ENCODE measurements around the gene CCRL2. TPM values are rescaled to one million over a fixed set of nuclear protein-coding genes. Genes with fewer than 3 reads are reported as not detected.

The CCRL2 gene
- total and polyA plus RNA-seq, 2 of the 4 experiments (the other 2 are of a cell fraction): 0.29 to 0.36 TPM

DNA sequence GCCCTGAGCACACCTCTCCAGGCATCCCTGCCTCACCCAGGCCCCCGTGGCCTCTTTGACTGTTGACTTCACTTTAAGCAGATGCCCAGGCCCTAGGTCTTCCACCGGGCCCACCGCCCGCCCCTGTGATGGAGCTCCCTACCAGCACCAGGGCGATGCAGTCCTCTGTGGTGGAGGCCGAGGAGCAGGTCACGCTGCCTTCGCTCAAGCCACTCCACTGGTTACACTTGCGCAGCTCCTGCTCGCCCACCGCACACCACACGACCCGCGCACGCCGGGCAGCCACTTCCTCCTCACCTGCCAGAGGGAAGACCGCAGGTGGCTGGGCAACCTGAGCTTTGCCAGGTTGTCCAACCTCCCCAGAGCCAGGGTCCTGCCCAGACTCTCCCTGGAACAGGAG lies 41.7 kb downstream of the CCRL2 start:
- Histone ChIP-seq H2AK5ac (ENCODE audit: low read depth, low read length) (no peak overlapping the region), H4K5ac (ENCODE audit: low read depth, low read length) (no peak overlapping the region), H3K4me2 (ENCODE audit: low read depth, low read length) (no peak overlapping the region), H3K4me3 (ENCODE audit: insufficient read depth, low read depth, low read length) (no peak overlapping the region), H4K91ac (ENCODE audit: insufficient read depth, low read depth, low read length) (no peak overlapping the region), H2BK5ac (ENCODE audit: low read depth, low read length, poor library complexity, severe bottlenecking) (no peak overlapping the region), H4K8ac (ENCODE audit: low read depth in 2 of 2, low read length in 2 of 2) (no peak overlapping the region), H2AFZ (replicated peaks; ENCODE audit: low read length, poor library complexity) (no peak overlapping the region), H2AK9ac (replicated peaks; ENCODE audit: low read depth, low read length, poor library complexity) (no peak overlapping the region), H4K20me1 (ENCODE audit: insufficient read depth, low read length) (no peaks in the 10 kb centered on the region), H3K9ac (ENCODE audit: low read depth, low read length) (no peak overlapping the region), H3K9me3 (ENCODE audit: control insufficient read depth, insufficient read depth, low read length) (peaks cover under 1% of the 10 kb centered on the region; the same call in 1 of the 2 replicates), H2BK20ac (ENCODE audit: low read depth, low read length) (no peak overlapping the region), H3K9me1 (ENCODE audit: insufficient read depth, low read length) (no peaks in the 10 kb centered on the region), H3K56ac (ENCODE audit: extremely low read depth, insufficient read depth, low read length) (no peak overlapping the region), H3K36me3 (ENCODE audit: control insufficient read depth, insufficient read depth, low read length) (no peaks in the 10 kb centered on the region), H2BK120ac (ENCODE audit: low read depth, low read length) (no peak overlapping the region), H3K27me3 (ENCODE audit: control insufficient read depth, insufficient read depth, low read length) (peaks cover 49% of the 10 kb centered on the region), H3K14ac (replicated peaks; ENCODE audit: low read depth, low read length) (no peak overlapping the region), H3K23ac (ENCODE audit: low read depth, low read length) (no peak overlapping the region), H3K18ac (ENCODE audit: low read depth, low read length) (no peak overlapping the region), H3K27ac (ENCODE audit: insufficient read depth, low read length) (no peak overlapping the region), H3K79me1 (ENCODE audit: low read depth in 1 of 2, low read length in 2 of 2) (no peaks in the 10 kb centered on the region), H3K4ac (ENCODE audit: low read depth, low read length) (no peak overlapping the region), H3K4me1 (ENCODE audit: control insufficient read depth, insufficient read depth, low read length) (no peaks in the 10 kb centered on the region), H2BK15ac (ENCODE audit: low read depth, low read length) (no peak overlapping the region)
- no peak for ATAC-seq (ENCODE audit: low read depth)
- DNase-seq: no peak
- BruUV-seq (replicated peaks): no TSS peak
- dilution Hi-C loops (cut with HindIII; ENCODE audit: low sequenced_read_pairs, unreplicated experiment) (no loop called here), intact Hi-C loops (cut with micrococcal nuclease) (no loop called here), in situ Hi-C loops (cut with MboI; ENCODE audit: low sequenced_read_pairs) (no loop called here)
- TF ChIP-seq RFX5 (IDR thresholded peaks at IDR 0.05; ENCODE audit: low read depth, low read length) (no peak), MAZ (IDR thresholded peaks at IDR 0.05; ENCODE audit: borderline replicate concordance, low read depth, low read length) (no peak), BHLHE40 (IDR thresholded peaks at IDR 0.05; ENCODE audit: low read depth, low read length) (no peak)
- TF ChIP-seq, protein P1, sequence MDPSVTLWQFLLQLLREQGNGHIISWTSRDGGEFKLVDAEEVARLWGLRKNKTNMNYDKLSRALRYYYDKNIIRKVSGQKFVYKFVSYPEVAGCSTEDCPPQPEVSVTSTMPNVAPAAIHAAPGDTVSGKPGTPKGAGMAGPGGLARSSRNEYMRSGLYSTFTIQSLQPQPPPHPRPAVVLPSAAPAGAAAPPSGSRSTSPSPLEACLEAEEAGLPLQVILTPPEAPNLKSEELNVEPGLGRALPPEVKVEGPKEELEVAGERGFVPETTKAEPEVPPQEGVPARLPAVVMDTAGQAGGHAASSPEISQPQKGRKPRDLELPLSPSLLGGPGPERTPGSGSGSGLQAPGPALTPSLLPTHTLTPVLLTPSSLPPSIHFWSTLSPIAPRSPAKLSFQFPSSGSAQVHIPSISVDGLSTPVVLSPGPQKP (IDR thresholded peaks at IDR 0.05; ENCODE audit: borderline replicate concordance, low read depth, low read length): no peak
- TF ChIP-seq, protein P2, sequence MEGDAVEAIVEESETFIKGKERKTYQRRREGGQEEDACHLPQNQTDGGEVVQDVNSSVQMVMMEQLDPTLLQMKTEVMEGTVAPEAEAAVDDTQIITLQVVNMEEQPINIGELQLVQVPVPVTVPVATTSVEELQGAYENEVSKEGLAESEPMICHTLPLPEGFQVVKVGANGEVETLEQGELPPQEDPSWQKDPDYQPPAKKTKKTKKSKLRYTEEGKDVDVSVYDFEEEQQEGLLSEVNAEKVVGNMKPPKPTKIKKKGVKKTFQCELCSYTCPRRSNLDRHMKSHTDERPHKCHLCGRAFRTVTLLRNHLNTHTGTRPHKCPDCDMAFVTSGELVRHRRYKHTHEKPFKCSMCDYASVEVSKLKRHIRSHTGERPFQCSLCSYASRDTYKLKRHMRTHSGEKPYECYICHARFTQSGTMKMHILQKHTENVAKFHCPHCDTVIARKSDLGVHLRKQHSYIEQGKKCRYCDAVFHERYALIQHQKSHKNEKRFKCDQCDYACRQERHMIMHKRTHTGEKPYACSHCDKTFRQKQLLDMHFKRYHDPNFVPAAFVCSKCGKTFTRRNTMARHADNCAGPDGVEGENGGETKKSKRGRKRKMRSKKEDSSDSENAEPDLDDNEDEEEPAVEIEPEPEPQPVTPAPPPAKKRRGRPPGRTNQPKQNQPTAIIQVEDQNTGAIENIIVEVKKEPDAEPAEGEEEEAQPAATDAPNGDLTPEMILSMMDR (conservative IDR thresholded peaks at IDR 0.05; ENCODE audit: low read depth, low read length): no peak
- WGBS, 2 experiments (ENCODE audit: extremely low coverage in 2 of 2, insufficient read length in 1 of 2): 78% methylated on average over 5 of the region's 17 CpGs; no CpG with 5 or more reads in 1 of the 2 experiments
- ChIA-PET POLR2A (ENCODE audit: unreplicated experiment) (no interaction called here), CTCF (interaction anchor here (1.7 kb wide), 1 partner anchor 10 kb away, joined by 7 read pairs; no protein-coding TSS in a partner anchor)
